HG03460 (cell line): ENCODE data around the gene ZBTB25.

ENCODE experiments used
- ATAC-seq: cut with Tn5 transposase; IDR thresholded peaks from one replicate; pipeline ENCODE4 v1.9.1; 2021; ENCODE audit not compliant: unreplicated experiment

Gene ZBTB25, protein sequence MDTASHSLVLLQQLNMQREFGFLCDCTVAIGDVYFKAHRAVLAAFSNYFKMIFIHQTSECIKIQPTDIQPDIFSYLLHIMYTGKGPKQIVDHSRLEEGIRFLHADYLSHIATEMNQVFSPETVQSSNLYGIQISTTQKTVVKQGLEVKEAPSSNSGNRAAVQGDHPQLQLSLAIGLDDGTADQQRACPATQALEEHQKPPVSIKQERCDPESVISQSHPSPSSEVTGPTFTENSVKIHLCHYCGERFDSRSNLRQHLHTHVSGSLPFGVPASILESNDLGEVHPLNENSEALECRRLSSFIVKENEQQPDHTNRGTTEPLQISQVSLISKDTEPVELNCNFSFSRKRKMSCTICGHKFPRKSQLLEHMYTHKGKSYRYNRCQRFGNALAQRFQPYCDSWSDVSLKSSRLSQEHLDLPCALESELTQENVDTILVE

DNA sequence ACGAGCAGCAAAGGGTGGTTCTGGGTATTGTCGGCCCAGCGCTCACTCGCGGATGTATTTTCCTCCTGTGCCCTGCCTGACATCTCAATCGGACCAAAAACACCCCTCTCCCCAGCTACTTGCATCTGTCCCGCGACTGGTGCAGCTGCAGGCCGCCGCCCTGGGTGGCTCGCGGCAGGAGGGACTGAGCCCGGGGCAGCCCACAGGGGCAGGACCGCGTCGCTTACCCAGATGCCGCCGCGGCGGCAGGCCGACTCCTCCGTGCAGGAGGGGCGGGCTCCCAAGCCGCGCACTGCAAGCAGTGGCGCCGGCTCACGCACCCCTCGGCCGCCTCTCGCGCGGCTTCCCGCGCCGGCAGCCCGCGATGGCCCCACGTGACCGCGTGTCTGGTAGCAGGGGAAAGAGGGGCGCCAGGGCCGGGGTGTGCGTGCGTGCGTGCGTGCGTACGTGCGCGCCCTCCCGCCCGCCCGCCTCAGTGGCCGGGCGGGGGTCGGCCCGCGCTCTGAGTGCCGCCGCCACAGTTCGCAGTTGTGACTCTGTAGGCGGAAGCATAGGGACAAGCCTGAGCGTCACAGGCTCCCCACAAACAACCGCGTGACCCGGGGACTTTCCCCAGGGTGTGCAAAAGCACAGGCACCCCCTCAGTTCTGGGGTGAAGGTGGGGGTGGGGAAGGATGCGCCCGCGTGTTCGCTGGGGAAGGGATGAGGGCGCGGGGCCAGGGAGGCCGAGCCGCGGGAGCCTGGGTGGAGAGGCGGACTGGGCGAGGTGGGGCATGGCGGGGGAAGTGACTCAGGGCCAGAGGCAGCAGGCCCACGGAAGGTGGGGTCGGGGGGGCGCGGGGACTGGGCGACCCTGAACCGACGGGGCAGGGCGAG is at the start of gene ZBTB25:
Gene ZBTB25 (minus strand): TSS at position 405 of the 876 bp plus-strand sequence. CDS start 13,305 bp downstream, outside the sequence.
- peak; percentile 53 for ATAC-seq

DNA sequence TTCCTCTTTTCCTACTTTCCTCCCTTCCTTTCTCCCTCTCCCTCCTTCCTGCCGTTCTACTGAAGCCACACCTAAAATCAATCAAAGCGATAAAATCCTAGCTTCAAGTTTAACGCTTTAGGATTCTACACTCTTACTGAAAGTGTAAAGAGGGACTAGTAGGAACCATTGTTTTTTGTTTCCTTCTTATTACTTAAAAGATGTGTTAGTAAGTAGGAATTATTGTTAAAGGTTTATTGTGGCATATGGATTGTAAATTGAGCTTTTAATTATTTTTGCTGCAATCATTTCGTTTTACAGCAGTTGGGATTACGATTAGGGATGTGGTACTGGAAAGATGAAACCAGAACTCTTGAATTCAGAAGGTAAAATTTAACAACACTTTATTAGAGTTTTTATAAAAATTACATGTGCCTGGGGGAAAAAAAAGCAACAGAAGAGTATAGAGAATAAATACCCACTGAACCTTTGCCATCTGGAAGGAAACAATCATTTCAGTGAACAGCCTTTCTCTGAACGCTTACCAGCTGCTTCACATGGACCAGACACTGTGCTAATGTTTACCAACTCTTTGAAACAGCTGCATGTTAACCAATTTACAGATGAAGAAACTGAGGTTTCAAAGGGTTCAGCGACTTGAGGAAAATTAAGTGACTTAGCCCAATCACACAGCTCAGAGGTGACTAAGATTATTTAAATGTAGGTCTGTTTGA is 47.1 kb upstream of the ZBTB25 start:
- ATAC-seq = no peak

DNA sequence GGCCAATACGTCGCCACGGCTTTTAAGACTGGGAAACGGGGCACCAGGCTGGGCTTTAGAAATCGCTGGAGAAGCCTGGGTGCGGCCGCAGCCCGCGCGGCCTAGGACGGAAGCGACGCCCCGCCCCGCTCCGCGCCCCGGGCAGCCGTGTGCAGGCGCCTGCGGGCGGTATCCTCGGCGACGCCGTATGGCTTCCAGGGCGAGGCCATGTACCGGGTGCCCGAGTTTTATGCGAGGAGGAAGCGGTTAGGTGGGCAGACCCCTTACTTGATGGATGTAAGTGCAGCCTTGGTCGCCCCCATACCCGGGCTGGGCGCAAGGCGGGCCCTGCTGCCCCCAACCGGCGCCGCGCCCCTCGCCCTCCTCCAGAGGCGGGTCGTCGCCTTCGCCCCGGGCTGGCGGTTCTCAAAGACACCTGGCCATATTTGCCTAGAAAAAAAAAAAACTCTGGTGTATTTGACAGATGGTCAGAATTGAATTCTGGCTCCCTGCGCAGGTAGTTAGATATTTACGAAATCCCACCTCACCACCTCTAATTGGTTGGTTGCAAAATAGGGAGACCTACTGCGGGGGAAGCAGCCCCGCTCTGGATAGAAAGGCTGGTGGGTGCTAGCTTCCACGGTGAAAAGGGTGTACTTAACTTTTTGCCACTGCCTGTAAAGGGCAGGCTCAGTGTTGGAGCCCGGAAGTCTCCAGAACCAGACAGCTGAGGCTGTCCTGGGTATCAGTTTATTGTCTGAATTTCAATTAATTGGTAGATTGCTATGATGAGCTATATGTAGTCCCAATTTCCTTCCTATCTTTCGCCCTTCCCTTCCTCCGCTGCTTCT is 46.4 kb upstream of the ZBTB25 start, which contains the start of gene PPP1R36:
Gene PPP1R36 (plus strand): TSS at position 171 of the 830 bp plus-strand sequence. CDS start 37 bp downstream, at position 208.
- no peak for ATAC-seq

DNA sequence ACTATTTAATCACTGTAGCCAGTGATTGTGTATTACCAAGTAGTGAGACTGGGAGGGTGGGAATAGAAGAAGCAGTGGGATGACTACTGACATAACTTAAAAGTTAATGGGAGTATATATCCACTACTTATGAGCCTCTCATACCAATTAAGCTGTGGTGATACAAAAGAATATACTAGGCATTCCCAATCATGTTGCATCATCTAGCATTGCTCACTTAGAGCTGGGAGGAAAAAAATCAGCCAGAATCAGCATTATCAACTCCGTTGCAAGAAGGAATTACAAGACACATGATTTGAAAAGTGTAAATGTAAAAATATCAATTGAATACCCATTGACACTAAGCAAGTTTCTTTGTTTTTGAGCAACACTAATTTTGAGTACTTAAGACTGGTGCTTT is 45.4 kb upstream of the ZBTB25 start:
- no peak for ATAC-seq

DNA sequence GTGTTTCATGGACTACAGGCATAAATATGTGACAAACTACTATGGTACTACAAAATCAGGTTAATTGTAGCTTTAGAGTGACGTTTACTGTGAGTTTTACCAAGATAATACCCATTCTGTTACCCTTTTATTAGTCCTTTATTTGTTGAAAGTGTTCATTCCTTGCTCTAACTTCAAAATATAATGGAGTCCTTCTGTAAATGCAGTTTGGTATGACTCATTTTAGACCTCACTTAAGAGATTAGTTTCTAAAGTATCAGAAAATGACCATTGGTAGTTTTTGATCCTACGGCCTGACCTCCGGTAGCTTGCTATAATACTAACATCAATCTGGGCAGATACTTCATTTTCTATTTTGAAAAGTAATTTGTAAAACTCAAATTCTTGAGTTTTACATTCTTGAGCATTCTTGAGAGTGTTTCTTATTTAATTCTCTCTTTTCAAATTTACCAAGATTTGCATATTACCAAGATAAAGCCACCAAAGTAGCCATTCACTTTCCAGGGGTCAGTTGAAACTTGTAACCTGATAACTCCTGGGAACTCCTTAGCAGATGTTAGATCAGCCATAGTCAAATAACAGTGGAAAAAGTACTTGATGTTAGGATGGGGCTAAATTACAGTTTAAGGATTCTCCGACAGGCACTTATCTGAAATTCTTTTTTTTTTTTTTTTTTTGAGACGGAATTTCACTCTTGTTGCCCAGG is 41.1 kb upstream of the ZBTB25 start:
- ATAC-seq = no peak

DNA sequence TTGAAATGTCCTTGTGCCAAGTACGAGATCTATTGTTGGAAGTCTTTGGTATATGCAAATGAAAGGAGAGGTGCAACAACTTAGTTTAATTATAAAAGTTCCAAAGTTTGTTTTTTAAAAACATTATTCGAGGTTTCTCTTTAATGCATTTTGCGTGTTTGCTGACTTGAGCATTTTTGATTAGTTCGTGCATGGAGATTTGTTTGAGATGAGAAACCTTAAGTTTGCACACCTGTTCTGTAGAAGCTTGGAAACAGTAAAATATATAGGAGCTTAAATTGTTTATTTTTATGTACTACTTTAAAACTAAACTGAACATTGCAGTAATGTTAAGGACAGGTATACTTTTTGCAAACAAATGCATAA is 39.2 kb upstream of the ZBTB25 start:
- no peak for ATAC-seq

DNA sequence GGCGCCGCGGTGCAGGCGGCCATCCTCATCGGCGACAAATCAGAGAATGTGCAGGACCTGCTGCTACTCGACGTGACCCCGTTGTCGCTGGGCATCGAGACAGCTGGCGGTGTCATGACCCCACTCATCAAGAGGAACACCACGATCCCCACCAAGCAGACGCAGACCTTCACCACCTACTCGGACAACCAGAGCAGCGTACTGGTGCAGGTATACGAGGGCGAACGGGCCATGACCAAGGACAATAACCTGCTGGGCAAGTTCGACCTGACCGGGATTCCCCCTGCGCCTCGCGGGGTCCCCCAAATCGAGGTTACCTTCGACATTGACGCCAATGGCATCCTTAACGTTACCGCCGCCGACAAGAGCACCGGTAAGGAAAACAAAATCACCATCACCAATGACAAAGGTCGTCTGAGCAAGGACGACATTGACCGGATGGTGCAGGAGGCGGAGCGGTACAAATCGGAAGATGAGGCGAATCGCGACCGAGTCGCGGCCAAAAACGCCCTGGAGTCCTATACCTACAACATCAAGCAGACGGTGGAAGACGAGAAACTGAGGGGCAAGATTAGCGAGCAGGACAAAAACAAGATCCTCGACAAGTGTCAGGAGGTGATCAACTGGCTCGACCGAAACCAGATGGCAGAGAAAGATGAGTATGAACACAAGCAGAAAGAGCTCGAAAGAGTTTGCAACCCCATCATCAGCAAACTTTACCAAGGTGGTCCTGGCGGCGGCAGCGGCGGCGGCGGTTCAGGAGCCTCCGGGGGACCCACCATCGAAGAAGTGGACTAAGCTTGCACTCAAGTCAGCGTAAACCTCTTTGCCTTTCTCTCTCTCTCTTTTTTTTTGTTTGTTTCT is 38.6 kb upstream of the ZBTB25 start:
- no peak for ATAC-seq

DNA sequence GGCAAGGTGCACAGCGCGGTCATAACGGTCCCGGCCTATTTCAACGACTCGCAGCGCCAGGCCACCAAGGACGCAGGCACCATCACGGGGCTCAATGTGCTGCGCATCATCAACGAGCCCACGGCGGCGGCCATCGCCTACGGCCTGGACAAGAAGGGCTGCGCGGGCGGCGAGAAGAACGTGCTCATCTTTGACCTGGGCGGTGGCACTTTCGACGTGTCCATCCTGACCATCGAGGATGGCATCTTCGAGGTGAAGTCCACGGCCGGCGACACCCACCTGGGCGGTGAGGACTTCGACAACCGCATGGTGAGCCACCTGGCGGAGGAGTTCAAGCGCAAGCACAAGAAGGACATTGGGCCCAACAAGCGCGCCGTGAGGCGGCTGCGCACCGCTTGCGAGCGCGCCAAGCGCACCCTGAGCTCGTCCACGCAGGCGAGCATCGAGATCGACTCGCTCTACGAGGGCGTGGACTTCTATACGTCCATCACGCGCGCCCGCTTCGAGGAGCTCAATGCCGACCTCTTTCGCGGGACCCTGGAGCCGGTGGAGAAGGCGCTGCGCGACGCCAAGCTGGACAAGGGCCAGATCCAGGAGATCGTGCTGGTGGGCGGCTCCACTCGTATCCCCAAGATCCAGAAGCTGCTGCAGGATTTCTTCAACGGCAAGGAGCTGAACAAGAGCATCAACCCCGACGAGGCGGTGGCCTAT is 37.8 kb upstream of the ZBTB25 start:
- no peak for ATAC-seq

DNA sequence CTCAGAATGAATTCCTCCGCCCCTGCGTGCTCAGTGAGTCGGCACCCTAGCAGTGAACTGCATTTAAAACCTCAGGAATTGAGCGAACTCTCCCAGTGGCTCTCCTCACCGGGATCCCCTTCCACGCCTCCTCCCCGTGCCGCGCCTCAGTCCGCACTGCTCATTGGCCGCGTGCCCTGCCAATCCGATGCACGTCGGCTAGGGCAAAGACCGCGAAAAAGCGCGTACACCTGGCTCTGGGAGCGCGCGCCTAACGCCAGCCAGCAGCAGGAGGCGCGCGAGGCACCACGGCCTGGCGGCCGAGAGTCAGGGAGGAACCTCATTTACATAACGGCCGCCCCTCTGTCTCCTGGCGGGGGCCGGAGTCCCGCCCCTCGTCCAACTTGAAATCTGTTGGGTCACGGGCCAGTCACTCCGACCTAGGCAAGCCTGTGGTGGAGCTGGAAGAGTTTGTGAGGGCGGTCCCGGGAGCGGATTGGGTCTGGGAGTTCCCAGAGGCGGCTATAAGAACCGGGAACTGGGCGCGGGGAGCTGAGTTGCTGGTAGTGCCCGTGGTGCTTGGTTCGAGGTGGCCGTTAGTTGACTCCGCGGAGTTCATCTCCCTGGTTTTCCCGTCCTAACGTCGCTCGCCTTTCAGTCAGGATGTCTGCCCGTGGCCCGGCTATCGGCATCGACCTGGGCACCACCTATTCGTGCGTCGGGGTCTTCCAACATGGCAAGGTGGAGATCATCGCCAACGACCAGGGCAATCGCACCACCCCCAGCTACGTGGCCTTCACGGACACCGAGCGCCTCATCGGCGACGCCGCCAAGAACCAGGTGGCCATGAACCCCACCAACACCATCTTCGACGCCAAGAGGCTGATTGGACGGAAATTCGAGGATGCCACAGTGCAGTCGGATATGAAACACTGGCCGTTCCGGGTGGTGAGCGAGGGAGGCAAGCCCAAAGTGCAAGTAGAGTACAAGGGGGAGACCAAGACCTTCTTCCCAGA is 36.9 kb upstream of the ZBTB25 start, which contains the start of gene HSPA2:
Gene HSPA2 (plus strand): TSS at position 534 of the 995 bp plus-strand sequence. CDS start 109 bp downstream, at position 643.
- ATAC-seq = peak; percentile 93

DNA sequence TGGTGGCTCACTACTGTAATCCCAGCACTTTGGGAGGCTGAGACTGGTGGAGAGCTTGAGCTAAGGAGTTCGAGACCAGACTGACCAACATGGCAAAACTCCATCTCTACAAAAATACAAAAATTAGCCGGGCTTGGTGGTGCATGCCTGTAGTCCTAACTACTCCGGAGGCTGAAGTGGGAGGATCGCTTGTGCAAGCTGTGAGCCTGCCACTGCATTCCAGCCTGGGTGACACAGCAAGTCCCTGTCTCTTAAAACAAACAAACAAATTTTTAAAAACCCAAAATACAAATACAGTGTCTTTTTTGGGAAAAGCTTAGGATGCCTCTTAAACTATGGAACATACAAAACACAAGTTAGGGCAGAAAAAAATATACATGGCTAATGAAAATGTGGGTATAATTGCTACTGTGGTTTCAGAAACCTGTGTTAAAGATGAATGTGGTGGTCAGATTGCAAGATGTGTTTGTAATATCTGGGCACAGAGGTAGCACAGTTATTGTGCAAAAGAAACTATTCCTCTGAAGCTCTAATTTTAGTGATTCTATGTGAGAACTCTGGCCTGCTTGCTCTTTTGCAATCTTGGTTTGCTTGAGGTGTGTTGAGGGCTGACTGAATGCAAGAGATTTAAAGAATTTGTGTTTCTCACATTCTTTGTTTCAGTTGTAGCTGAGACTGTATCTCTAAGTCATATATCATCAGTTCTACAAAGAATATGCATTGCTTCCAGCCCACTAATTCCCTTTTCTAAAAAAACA is 33.0 kb upstream of the ZBTB25 start:
- ATAC-seq = no peak

DNA sequence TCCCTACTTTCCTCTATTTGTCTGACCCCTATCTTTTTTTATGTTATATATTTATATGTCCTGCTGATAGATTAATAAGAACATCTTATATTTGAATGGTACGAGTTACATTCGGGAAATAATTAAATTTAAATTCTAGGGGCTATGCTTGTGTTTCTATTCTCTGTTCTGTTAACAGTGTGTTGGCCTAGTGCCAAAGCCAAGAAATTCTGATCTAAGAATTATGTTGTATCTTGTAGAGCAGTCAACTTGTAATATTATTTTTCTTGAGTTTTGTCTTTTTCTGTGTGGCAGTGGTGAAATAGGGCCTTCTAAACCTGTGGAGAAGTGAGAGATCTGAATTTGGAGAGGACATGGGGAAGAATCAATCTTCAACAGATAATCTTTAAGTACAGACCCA is 27.9 kb upstream of the ZBTB25 start:
- no peak for ATAC-seq

DNA sequence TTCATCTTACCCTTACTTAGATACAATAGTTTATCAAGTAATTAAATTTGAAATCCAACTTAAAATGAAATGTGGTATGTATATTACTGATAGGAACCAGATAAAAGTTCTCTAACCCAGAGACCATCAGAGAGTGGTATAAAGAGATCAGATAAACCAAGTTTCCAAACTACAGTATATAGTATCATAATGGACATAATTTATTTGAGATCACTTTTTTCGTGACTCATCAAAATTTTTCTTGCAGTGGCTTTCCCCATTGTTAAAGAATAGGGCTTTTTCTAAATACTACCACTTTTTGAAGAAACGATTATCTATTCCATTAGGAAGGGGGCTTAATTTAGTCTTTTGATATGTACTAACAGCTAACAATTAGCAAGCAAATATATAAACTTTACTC is 21.7 kb upstream of the ZBTB25 start:
- ATAC-seq = no peak

DNA sequence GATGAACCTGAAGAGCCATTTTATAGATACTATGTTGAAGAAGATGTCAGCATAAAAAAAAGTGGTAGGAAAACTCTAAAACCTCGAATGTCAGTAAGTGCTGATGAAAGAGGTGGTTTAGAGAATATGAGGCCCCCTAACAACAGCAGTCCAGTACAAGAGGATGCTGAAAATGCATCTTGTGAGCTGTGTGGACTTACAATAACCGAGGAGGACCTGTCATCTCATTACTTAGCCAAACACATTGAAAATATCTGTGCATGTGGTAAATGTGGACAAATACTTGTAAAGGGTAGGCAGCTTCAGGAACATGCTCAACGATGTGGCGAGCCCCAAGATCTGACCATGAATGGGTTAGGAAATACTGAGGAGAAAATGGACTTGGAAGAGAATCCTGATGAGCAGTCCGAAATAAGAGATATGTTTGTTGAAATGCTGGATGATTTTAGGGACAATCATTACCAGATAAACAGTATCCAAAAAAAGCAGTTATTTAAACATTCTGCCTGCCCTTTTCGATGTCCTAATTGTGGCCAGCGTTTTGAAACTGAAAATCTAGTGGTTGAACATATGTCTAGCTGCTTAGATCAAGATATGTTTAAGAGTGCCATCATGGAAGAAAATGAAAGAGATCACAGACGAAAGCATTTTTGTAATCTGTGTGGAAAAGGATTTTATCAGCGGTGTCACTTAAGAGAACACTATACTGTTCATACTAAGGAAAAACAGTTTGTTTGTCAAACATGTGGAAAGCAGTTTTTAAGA is 19.1 kb upstream of the ZBTB25 start:
- ATAC-seq = no peak

DNA sequence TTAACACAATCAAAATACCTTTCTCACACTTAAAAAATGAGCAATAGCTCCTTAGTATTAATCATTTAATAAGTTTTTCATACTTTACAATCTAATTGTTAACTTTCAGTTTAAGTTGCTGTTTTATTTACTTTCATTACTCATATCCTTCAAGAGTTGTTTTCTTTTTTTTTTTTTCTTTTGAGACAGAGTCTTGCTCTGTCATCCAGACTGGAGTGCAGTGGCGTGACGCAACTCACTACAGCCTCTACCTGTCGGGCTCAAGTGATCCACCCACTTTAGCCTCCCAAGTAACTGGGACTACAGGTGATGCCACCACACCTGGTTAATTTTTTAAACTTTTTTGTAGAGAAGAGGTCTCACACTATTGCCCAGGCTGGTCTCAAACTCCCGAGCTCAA is 17.1 kb upstream of the ZBTB25 start:
- ATAC-seq = no peak

DNA sequence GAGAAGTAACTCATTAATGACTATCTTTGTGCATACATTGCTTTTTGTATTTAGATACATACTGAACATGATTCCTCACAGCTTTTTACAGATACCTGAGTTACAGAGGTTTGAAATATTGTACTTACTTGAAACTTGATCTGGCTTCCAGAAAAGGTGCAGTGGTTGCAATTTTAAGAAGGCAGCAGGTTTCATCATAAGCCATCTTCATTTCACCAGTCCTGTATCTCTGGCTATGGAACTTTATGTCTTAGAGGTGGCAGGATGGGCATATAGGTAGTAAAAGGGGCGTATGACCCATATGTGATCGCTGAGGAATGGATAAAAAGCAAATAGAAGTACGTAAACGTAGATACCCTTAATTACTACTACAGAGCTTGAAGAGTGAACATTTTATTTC is 14.6 kb upstream of the ZBTB25 start:
- no peak for ATAC-seq
